Measurements from ENCODE around the gene SPSB2. TPM values are rescaled to one million over a fixed set of nuclear protein-coding genes. Genes with fewer than 3 reads are reported as not detected.

Gene SPSB2
- total and polyA plus RNA-seq, 9 of the 15 experiments (the other 6 are each of a cell fraction or from before 2014, with no cell fraction given), result 0.10 to 10.6 (median 1.9) TPM

- ChIA-PET CTCF (ENCODE audit: low intra/inter-chr PET ratio) (no interaction called here), POLR2A (interaction anchor here (1.4 to 11.3 kb wide), 2 partner anchors 9 kb away, joined by 3 to 174 read pairs; partner anchors contain the start of genes CDCA3 and USP5)
- Histone ChIP-seq H3K9ac (ENCODE audit: insufficient read depth in 1 of 2, low read depth in 2 of 2, low read length in 2 of 2) (no peak overlapping the region), H3K36me3 (ENCODE audit: control insufficient read depth, insufficient read depth, low read length) (peaks cover 72% of the 10 kb centered on the region), H4K20me1 (replicated peaks; ENCODE audit: control insufficient read depth, insufficient read depth, low read length) (peaks cover 1% of the 10 kb centered on the region; the same call in 1 of the 2 replicates), H3K27ac (ENCODE audit: extremely low read depth, low read depth, low read length) (no peak overlapping the region), H3K27me3 (ENCODE audit: control insufficient read depth in 2 of 2, insufficient read depth in 2 of 2, low read length in 2 of 2) (no peaks in the 10 kb centered on the region), H3K4me3 (no peak overlapping the region), H2AFZ (ENCODE audit: low read depth, low read length) (no peak overlapping the region), H3K9me1 (ENCODE audit: control insufficient read depth, insufficient read depth, low read length) (no peaks in the 10 kb centered on the region), H3K4me2 (ENCODE audit: insufficient read depth, low read length) (no peak overlapping the region), H3K9me3 (replicated peaks; ENCODE audit: control insufficient read depth, insufficient read depth, low read depth, low read length) (no peaks in the 10 kb centered on the region), H3K79me2 (ENCODE audit: control insufficient read depth, insufficient read depth, low read length) (peaks cover 12% of the 10 kb centered on the region), H3K4me1 (replicated peaks in 1 of 2; ENCODE audit: control insufficient read depth in 2 of 2, insufficient read depth in 2 of 2, low read length in 2 of 2) (peaks cover 12 to 20% of the 10 kb centered on the region in 2 experiments; a peak in 4 of 5 replicates)
- 80% methylated on average over 7 of the region's 11 CpGs for WGBS (ENCODE audit: insufficient coverage, low coverage, missing lambda C conversion rate)
- ATAC-seq, result no peak
- no peak for FAIRE-seq
- intact Hi-C loops (cut with micrococcal nuclease), result no loop called here
- DNase-seq (ENCODE audit: extremely low read depth in 1 of 4, low spot score in 3 of 4), result no peak
- BruUV-seq (replicated peaks), result no TSS peak
- no peak for TF ChIP-seq PCBP1 (IDR thresholded peaks at IDR 0.05; ENCODE audit: low read depth, low read length, poor library complexity, severe bottlenecking)
- in situ Hi-C loops (cut with MboI), result no loop called here
Measured at GRCh38 chr12:6863033-6863432, 10.1 kb downstream of the SPSB2 start.

- Histone ChIP-seq H2AFZ (ENCODE audit: low read depth, low read length) (no peak overlapping the region), H4K20me1 (replicated peaks; ENCODE audit: control insufficient read depth, insufficient read depth, low read length) (no peaks in the 10 kb centered on the region), H3K4me3 (no peak overlapping the region), H3K9ac (ENCODE audit: insufficient read depth in 1 of 2, low read depth in 2 of 2, low read length in 2 of 2) (no peak overlapping the region), H3K9me3 (replicated peaks; ENCODE audit: control insufficient read depth, insufficient read depth, low read depth, low read length) (no peaks in the 10 kb centered on the region), H3K27ac (ENCODE audit: extremely low read depth, low read depth, low read length) (no peak overlapping the region), H3K36me3 (ENCODE audit: control insufficient read depth, insufficient read depth, low read length) (peaks cover 88% of the 10 kb centered on the region), H3K4me1 (replicated peaks in 1 of 2; ENCODE audit: control insufficient read depth in 2 of 2, insufficient read depth in 2 of 2, low read length in 2 of 2) (peaks cover 5 to 6% of the 10 kb centered on the region in 2 experiments; a peak in 4 of 5 replicates), H3K4me2 (ENCODE audit: insufficient read depth, low read length) (no peak overlapping the region), H3K27me3 (ENCODE audit: control insufficient read depth in 2 of 2, insufficient read depth in 2 of 2, low read length in 2 of 2) (no peaks in the 10 kb centered on the region), H3K9me1 (ENCODE audit: control insufficient read depth, insufficient read depth, low read length) (no peaks in the 10 kb centered on the region), H3K79me2 (ENCODE audit: control insufficient read depth, insufficient read depth, low read length) (no peaks in the 10 kb centered on the region)
- DNase-seq (ENCODE audit: extremely low read depth in 1 of 4, low spot score in 3 of 4) (no peak), FAIRE-seq (no peak), ATAC-seq (no peak)
- POLR2A ChIA-PET, result interaction anchor here (1.3 kb wide), 1 partner anchor 9 kb away, joined by 10 read pairs; the partner anchor contains the start of gene USP5
- WGBS (ENCODE audit: insufficient coverage, low coverage, missing lambda C conversion rate), result 89% methylated on average over 7 of the region's 9 CpGs
- in situ Hi-C loops (cut with MboI) (no loop called here), intact Hi-C loops (cut with micrococcal nuclease) (no loop called here)
- BruUV-seq (replicated peaks), result no TSS peak
- CTCF ChIA-PET (ENCODE audit: low intra/inter-chr PET ratio), result no interaction called here
- TF ChIP-seq HCFC1 (IDR thresholded peaks at IDR 0.05; ENCODE audit: low read depth, low read length) (no peak), NCOA1 (IDR thresholded peaks at IDR 0.05; ENCODE audit: low read depth) (no peak), NONO (IDR thresholded peaks at IDR 0.05; ENCODE audit: low read depth in 2 of 2, low read length in 1 of 2) (no peak), PCBP1 (IDR thresholded peaks at IDR 0.05; ENCODE audit: low read depth, low read length, poor library complexity, severe bottlenecking) (no peak), EWSR1 (IDR thresholded peaks at IDR 0.05; ENCODE audit: borderline replicate concordance, low read depth, partially characterized antibody) (no peak), ZNF134 (CRISPR knock-in tag; conservative IDR thresholded peaks at IDR 0.05) (no peak), TSHZ1 (CRISPR knock-in tag; IDR thresholded peaks at IDR 0.05) (no peak), MAZ (CRISPR knock-in tag; conservative IDR thresholded peaks at IDR 0.05 in 1 of 2, IDR thresholded peaks at IDR 0.05 in 1 of 2) (no peak), CREB5 (CRISPR knock-in tag; IDR thresholded peaks at IDR 0.05) (no peak), IRF2 (CRISPR knock-in tag; IDR thresholded peaks at IDR 0.05) (no peak), NCOA4 (IDR thresholded peaks at IDR 0.05; ENCODE audit: partially characterized antibody) (no peak)
Measured at GRCh38 chr12:6861391-6861790, 11.7 kb downstream of the SPSB2 start.

Data from K562 (cell line).